OCI-LY7 (cell line): ENCODE measurements around the gene AP3M1. TPM values are rescaled to one million over a fixed set of nuclear protein-coding genes. Genes with fewer than 3 reads are reported as not detected.

Experiments
- BruUV-seq: library from RNA; stranded (reverse); fragments of 400-500 nt; replicated peaks from 2 replicates; lab custom pipeline; 2021; lab: Mats Ljungman, UMichigan
- CTCF ChIA-PET: fragments of 300-600 bp; sonication (Branson Sonifier 250); formaldehyde crosslinking; loops from one replicate; lab custom pipeline; 2022; ENCODE audit warnings: antibody characterized with exemption; ENCODE audit not compliant: unreplicated experiment; lab: Charles Lee
- POLR2A ChIA-PET: fragments of 300-600 bp; sonication (Branson Sonifier 250); formaldehyde crosslinking; loops from one replicate; lab custom pipeline; 2022; ENCODE audit warnings: antibody characterized with exemption; lab: Charles Lee
- DNase-seq: peaks from one replicate; pipeline ENCODE4 v3.0.0-alpha.2; 2015; ENCODE audit warnings: low spot score
- H2AFZ ChIP-seq: fragments of 200-600 bp; sonication (generic), shearing (Covaris generic); 2 replicates; pipeline ENCODE4 v1.6.1; 2014; ENCODE audit warnings: mild to moderate bottlenecking, antibody characterized with exemption, low read length, moderate library complexity
- H3K27ac ChIP-seq: fragments of 200-600 bp; sonication (generic); 2 replicates; pipeline ENCODE4 v1.5.1; 2014; ENCODE audit warnings: mixed run types, low read depth, mild to moderate bottlenecking, moderate library complexity, low read length, inconsistent platforms; ENCODE audit not compliant: poor library complexity, severe bottlenecking
- H3K36me3 ChIP-seq: fragments of 200-600 bp; sonication (generic); 2 replicates; pipeline ENCODE4 v1.6.1; 2014; ENCODE audit warnings: mild to moderate bottlenecking, antibody characterized with exemption, low read length, moderate library complexity, mixed read lengths; ENCODE audit not compliant: insufficient read depth
- H3K4me1 ChIP-seq: fragments of 200-600 bp; sonication (generic); 2 replicates; pipeline ENCODE4 v1.5.1; 2014; ENCODE audit warnings: mild to moderate bottlenecking, low read length; ENCODE audit not compliant: insufficient read depth, poor library complexity, severe bottlenecking
- H3K4me2 ChIP-seq: fragments of 200-600 bp; sonication (generic); 2 replicates; pipeline ENCODE4 v1.6.1; 2014; ENCODE audit warnings: mild to moderate bottlenecking, low read length
- H3K4me3 ChIP-seq: fragments of 200-600 bp; sonication (generic); 2 replicates; pipeline ENCODE4 v1.5.1; 2014; ENCODE audit warnings: mild to moderate bottlenecking, low read depth, low read length; ENCODE audit not compliant: poor library complexity, severe bottlenecking
- H3K79me2 ChIP-seq: fragments of 200-600 bp; sonication (generic); 2 replicates; pipeline ENCODE4 v1.6.1; 2016; ENCODE audit warnings: low read depth, mild to moderate bottlenecking, low read length, moderate library complexity, mixed read lengths; ENCODE audit not compliant: insufficient read depth
- H3K9me2 ChIP-seq: fragments of 200-600 bp; sonication (generic); 2 replicates; pipeline ENCODE4 v1.6.1; 2016; ENCODE audit warnings: mild to moderate bottlenecking, low read length, mixed read lengths; ENCODE audit not compliant: insufficient read depth
- H3K9me3 ChIP-seq: fragments of 200-600 bp; sonication (generic); 2 replicates; pipeline ENCODE4 v1.6.1; 2014; ENCODE audit warnings: mild to moderate bottlenecking, mixed run types, low read length, mixed read lengths
- H4K20me1 ChIP-seq: fragments of 200-600 bp; sonication (generic); 2 replicates; pipeline ENCODE4 v1.6.1; 2014; ENCODE audit warnings: mild to moderate bottlenecking, antibody characterized with exemption, low read length, moderate library complexity, mixed read lengths; ENCODE audit not compliant: insufficient read depth
- CTCF ChIP-seq: fragments of 200-600 bp; sonication (generic); conservative IDR thresholded peaks from 2 replicates; pipeline ENCODE4 v1.5.1; 2014; ENCODE audit warnings: mild to moderate bottlenecking, antibody characterized with exemption, low read length, moderate library complexity, mixed read lengths
- EZH2phosphoT487 ChIP-seq: fragments of 200-600 bp; sonication (generic); IDR thresholded peaks from 2 replicates; pipeline ENCODE4 v1.6.1; 2018; ENCODE audit warnings: low read depth, borderline replicate concordance, mild to moderate bottlenecking, mixed run types, antibody characterized with exemption, low read length, moderate library complexity, mixed read lengths
- intact Hi-C: fragments of 100-400 bp; cut with micrococcal nuclease; formaldehyde crosslinking; loops from one replicate; pipeline ENCODE4 v1.10.0; 2022; ENCODE audit not compliant: unreplicated experiment
- total RNA-seq, 2 experiments: library from RNA; depleted of rRNA in 1 of 2; stranded (reverse); fragments of >200 nt in 1 of 2; shearing (Covaris generic) in 1 of 2; gene quantifications; 2 replicates each; pipeline ENCODE4 v1.2.3, GENCODE V29; 2014 to 2022

The AP3M1 gene
- total RNA-seq, 2 experiments from 2014 or later: 35.5 to 54.2 TPM

DNA sequence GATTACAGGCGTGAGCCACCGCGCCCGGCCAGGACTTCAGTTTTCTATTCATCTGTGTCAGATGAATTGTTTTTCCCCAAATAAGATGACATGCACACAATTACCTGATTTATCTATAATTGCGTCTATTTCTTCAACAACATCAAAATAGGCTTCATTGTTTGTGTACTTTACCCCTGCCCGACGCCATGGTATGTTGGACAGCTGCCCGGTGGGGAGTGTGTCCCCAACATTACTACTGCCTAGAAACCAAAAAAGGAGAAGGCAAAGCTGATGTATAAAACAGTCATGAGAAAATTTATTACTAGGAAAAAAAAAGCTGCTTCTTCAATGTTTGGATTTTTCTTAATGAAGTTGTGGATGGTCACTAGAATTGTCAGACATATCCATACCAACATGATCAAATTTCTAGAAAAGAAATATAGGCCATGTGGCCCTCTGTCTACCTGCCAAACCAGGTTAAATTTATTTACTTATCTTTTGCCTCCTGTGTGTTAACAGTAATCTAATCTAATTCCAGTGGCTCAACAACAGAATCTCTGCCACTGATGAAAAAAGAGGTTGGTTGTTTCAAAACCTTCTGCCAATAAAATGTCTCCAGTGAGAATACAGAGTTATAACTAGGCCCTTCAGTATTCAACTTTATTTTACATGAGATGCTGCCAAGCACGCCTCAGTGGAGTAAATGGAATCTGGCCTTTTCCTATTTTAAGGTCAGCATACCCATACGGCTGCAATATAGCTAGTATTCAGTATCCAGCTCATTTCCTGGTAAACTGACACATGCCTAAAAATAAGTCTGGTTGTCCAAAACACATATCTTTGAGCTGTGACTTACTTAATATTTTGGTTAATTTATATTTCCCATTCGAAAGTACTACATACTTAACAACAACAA, 16.5 kb downstream of the AP3M1 start:
- TF ChIP-seq CTCF: no peak
- TF ChIP-seq EZH2phosphoT487: no peak
- peaks cover 97% of the 10 kb centered on the region for H3K36me3 ChIP-seq
- ChIA-PET POLR2A (interaction anchor here (0.6 to 0.7 kb wide), 2 partner anchors 96 to 270 kb away, joined by 3 to 6 read pairs; no protein-coding TSS in a partner anchor), CTCF (no interaction called here)
- no peaks in the 10 kb centered on the region for H3K9me2 ChIP-seq
- no peak overlapping the region for H3K4me2 ChIP-seq
- no peak overlapping the region for H2AFZ ChIP-seq
- no peaks in the 10 kb centered on the region for H3K4me1 ChIP-seq
- peaks cover 4% of the 10 kb centered on the region; the same call in 1 of the 2 replicates for H3K79me2 ChIP-seq
- no peaks in the 10 kb centered on the region for H3K9me3 ChIP-seq
- no peak overlapping the region for H3K4me3 ChIP-seq
- DNase-seq: no peak
- intact Hi-C loops: no loop called here
- BruUV-seq: no TSS peak
- H4K20me1 ChIP-seq: no peaks in the 10 kb centered on the region
- no peak overlapping the region for H3K27ac ChIP-seq

DNA sequence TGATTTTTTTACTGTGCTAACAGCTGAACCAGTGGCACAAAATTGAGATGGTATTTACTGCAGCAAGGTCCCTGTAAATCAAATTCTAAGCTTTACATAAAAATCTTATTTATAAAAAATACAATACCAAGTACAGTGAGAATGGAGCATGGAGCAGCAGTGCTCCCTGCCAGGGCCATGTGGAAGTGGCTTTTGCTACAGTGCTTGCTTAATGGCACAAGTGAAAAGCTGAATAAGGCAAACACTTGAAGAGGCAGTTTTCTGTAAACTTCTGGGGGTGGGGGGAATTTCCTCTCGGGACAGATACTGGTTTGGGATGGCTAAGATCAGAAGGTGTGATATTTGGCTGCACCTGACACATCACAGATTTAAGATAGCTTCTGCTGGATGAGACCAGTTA, 27.5 kb downstream of the AP3M1 start:
- BruUV-seq: TSS peak; percentile 49
- intact Hi-C loops: no loop called here

More for the DNA sequence above, 27.5 kb downstream of the AP3M1 start:
- ChIA-PET CTCF (no interaction called here), POLR2A (interaction anchor here (0.6 to 1.6 kb wide), 4 partner anchors 19 to 107 kb away, joined by 3 read pairs; no protein-coding TSS in a partner anchor)
- H3K4me3 ChIP-seq: no peak overlapping the region
- H3K4me2 ChIP-seq: no peak overlapping the region
- H3K4me1 ChIP-seq: no peaks in the 10 kb centered on the region
- TF ChIP-seq CTCF (no peak), EZH2phosphoT487 (no peak)
- no peaks in the 10 kb centered on the region for H4K20me1 ChIP-seq
- no peak overlapping the region for H2AFZ ChIP-seq
- peaks cover 98% of the 10 kb centered on the region for H3K36me3 ChIP-seq
- no peaks in the 10 kb centered on the region for H3K9me3 ChIP-seq
- H3K27ac ChIP-seq: no peak overlapping the region
- DNase-seq: no peak
- H3K79me2 ChIP-seq: no peaks in the 10 kb centered on the region
- H3K9me2 ChIP-seq: no peaks in the 10 kb centered on the region
